ENCODE measurements around the gene GFRA1. TPM values are rescaled to one million over a fixed set of nuclear protein-coding genes. Genes with fewer than 3 reads are reported as not detected.

Gene GFRA1
- total and polyA plus RNA-seq, 2 donors (not counting 3 experiments of a cell fraction or from before 2014, with no cell fraction given): 0.22 to 0.88 TPM

DNA sequence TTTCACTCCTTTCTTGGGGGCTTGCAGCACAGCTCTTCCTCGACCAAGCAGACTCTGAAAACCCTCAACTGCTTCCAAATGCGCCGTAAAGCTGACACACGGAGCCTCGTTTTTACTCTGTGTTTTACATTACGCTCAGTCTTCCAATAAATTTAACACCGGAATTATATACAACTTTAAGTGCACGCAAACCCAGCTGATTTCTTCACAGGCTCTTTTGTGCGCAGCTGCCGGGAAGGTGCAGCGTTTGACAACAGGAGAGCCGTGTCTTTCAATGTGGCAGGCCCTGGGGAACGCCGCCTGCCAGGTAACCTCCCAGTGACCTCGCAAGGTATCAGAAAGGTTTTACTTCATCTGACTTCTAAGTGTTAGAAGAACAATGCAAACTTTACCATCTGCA lies 35.0 kb downstream of the GFRA1 start:
- Histone ChIP-seq H3K27ac (ENCODE audit: insufficient read depth, low read depth, low read length) (no peak overlapping the region), H3K27me3 (ENCODE audit: control insufficient read depth in 2 of 2, insufficient read depth in 2 of 2, low read length in 2 of 2) (no peaks in the 10 kb centered on the region), H4K20me1 (replicated peaks; ENCODE audit: control insufficient read depth, extremely low read depth, insufficient read depth, low read length) (no peaks in the 10 kb centered on the region), H3K36me3 (ENCODE audit: control insufficient read depth in 2 of 2, extremely low read depth in 1 of 2, insufficient read depth in 2 of 2, low read length in 2 of 2) (no peaks in the 10 kb centered on the region), H3K79me2 (ENCODE audit: control insufficient read depth, insufficient read depth, low read length) (no peaks in the 10 kb centered on the region), H3K9me1 (replicated peaks; ENCODE audit: control insufficient read depth, extremely low read depth, insufficient read depth, low read length) (no peaks in the 10 kb centered on the region), H3K4me1 (ENCODE audit: control insufficient read depth, extremely low read depth, insufficient read depth, low read length) (no peaks in the 10 kb centered on the region), H3K9me3 (replicated peaks; ENCODE audit: control insufficient read depth, insufficient read depth, low read length) (no peaks in the 10 kb centered on the region), H2AFZ (ENCODE audit: low read depth, low read length) (no peak overlapping the region), H3K9ac (replicated peaks; ENCODE audit: extremely low read depth, insufficient read depth, low read length) (no peak overlapping the region), H3K4me2 (ENCODE audit: insufficient read depth, low read length) (no peak overlapping the region), H3K4me3 (replicated peaks in 1 of 3; ENCODE audit: insufficient read depth in 1 of 3, low read depth in 1 of 3, low read length in 3 of 3) (no peak overlapping the region)
- DNase-seq (ENCODE audit: low read depth, low spot score) (no peak), FAIRE-seq (no peak)
- TF ChIP-seq EZH2 (IDR thresholded peaks at IDR 0.05; ENCODE audit: borderline replicate concordance, low read depth, low read length, severe bottlenecking) (no peak), MYC (IDR thresholded peaks at IDR 0.05; ENCODE audit: low read depth, low read length) (no peak), POLR2AphosphoS5 (IDR thresholded peaks at IDR 0.05; ENCODE audit: insufficient read depth, low read depth, low read length) (no peak), GATA2 (IDR thresholded peaks at IDR 0.05; ENCODE audit: insufficient read depth, insufficient read length, low read depth, low read length) (no peak), JUN (IDR thresholded peaks at IDR 0.05; ENCODE audit: borderline replicate concordance, insufficient read depth, insufficient read length, low read depth) (no peak), FOS (IDR thresholded peaks at IDR 0.05; ENCODE audit: borderline replicate concordance, insufficient read depth, low read length) (no peak), POLR2A (IDR thresholded peaks at IDR 0.05; ENCODE audit: low read depth, low read length) (no peak)
- TF ChIP-seq, protein P1, sequence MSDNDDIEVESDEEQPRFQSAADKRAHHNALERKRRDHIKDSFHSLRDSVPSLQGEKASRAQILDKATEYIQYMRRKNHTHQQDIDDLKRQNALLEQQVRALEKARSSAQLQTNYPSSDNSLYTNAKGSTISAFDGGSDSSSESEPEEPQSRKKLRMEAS (IDR thresholded peaks at IDR 0.05; ENCODE audit: insufficient read depth, insufficient read length): no peak
- TF ChIP-seq, protein P2, sequence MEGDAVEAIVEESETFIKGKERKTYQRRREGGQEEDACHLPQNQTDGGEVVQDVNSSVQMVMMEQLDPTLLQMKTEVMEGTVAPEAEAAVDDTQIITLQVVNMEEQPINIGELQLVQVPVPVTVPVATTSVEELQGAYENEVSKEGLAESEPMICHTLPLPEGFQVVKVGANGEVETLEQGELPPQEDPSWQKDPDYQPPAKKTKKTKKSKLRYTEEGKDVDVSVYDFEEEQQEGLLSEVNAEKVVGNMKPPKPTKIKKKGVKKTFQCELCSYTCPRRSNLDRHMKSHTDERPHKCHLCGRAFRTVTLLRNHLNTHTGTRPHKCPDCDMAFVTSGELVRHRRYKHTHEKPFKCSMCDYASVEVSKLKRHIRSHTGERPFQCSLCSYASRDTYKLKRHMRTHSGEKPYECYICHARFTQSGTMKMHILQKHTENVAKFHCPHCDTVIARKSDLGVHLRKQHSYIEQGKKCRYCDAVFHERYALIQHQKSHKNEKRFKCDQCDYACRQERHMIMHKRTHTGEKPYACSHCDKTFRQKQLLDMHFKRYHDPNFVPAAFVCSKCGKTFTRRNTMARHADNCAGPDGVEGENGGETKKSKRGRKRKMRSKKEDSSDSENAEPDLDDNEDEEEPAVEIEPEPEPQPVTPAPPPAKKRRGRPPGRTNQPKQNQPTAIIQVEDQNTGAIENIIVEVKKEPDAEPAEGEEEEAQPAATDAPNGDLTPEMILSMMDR (IDR thresholded peaks at IDR 0.05; ENCODE audit: extremely low read depth in 1 of 2, insufficient read depth in 1 of 2, low read depth in 1 of 2, low read length in 2 of 2): no peak
- CTCF ChIA-PET: interaction anchor here (0.6 kb wide), 1 partner anchor 400 kb away, joined by 3 read pairs; no protein-coding TSS in a partner anchor
- intact Hi-C loops (cut with micrococcal nuclease) (no loop called here), dilution Hi-C loops (cut with MboI; ENCODE audit: extremely low pct_ligation_motif_present, low sequenced_read_pairs) (no loop called here)
- POLR2A ChIA-PET: no interaction called here
- BruUV-seq (replicated peaks): no TSS peak
